Astrocyte (in vitro differentiated cells and primary cell): ENCODE results near the gene FEM1A.

Experiments
- CTCF ChIP-seq: IDR thresholded peaks from 2 replicates; pipeline ENCODE4 v1.5.1; 2011; ENCODE audit warnings: low read depth, mild to moderate bottlenecking, inconsistent platforms, low read length, moderate library complexity; ENCODE audit not compliant: insufficient read depth
- EZH2 ChIP-seq: IDR thresholded peaks from 2 replicates; pipeline ENCODE4 v1.6.1; 2012; ENCODE audit warnings: mild to moderate bottlenecking, low read length, inconsistent platforms; ENCODE audit not compliant: insufficient read depth

GRCh38 chr19:4831304-4831978 lies 39.9 kb downstream of the FEM1A start, which contains the start of gene TICAM1:
- TF ChIP-seq CTCF (no peak), EZH2 (no peak)
